GM18517 (cell line): ENCODE results near the gene ADPRM.
"Not testable (repeated sequence)": the region's sequence is repeated elsewhere in the genome, so short reads cannot be mapped to it uniquely, and the experiment has no call there.

ENCODE experiments used
- ATAC-seq: cut with Tn5 transposase; IDR thresholded peaks from one replicate; pipeline ENCODE4 v1.9.1; 2021; ENCODE audit warnings: mild to moderate bottlenecking, moderate library complexity; ENCODE audit not compliant: unreplicated experiment

Gene ADPRM

DNA sequence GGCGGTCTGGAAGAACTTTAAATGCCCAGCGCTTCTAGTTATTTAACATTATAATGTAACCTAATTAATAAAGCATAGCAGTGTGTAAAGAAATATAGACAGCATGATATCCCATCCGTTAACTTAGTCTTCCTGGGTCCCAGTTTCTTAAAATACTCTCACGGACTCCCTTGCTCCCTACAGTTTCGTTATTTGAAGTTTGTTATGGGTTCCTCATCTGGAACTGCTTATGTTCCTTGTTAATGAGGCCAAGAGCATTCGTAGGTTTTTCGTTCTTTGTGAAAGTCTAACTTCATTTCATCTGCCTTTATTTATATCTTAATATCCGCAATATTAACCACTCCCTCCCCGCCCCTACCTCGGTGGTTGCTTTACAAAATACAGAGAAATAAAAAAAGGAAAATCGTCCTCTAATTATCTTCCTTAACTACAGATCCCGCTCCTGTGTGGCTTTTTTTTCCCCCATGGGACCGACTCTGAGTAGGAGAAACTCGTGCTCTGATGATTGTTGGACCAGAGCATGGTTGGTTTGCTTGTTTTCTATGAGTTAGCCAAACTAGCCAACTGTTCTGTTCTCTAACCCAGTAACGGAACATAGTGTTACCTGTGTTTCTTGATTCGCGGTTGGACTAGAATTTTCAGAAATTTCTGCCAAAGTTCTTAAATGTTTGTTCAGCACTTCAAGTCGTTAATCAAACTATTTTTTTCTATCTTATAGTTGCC lies 863 bp downstream of the ADPRM start:
- ATAC-seq = no peak

DNA sequence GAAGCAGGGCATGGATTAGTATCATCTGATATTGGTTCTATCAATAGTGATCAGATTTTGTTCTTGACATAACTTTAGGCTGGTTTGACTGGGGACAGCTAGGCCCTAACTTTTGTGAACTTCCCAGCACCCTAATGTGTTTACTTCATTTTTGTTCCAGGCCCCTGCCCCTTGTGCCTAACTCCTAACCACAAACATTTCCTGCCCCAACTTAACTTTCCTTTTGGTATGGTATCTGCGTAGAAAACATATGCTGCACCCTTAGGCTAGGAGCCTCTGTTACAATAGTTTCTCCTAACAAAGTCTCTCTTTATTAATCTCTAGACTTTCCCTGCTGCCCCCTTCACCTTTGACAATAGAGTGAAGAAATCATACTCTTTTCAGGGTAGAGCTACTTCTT lies 2.5 kb downstream of the ADPRM start:
- no peak for ATAC-seq

DNA sequence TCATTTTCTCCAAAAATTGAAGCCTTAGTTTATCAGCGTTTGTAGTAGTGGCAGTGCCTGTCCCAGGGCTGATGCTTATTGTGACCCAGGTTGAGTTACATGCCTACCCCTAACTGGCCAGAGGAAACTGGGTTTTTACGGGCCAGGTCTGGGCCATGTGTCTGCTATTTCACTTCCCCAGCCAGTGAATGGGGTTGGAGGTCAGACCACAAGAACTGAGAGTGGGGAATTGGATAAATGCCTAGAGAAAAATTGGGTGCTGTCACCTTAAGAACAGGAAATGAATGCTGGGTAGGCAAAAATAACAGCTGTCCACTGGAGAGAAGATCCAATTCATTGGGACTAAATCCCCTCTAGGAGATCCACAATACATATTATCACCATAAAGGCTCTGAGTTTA lies 5.2 kb downstream of the ADPRM start:
- ATAC-seq = no peak

DNA sequence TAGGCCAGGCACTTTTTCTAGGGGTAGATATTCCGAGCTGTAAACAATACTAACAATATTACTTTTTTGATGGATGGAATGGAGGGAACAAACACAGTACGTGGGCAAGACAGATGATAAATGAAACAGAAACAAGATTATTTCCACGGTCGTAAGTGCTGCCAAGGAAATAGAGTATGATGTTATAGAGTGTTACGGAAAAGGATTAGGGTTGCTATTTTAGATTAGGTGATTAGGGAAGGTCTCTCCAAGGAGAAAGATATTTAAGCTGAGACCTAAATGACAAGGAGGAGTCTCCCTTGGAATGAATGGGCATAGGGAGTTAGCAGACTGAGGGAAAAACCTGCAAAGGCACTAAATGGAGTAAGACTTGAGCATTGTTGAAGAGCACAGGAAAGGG lies 8.3 kb downstream of the ADPRM start:
- ATAC-seq = no peak

DNA sequence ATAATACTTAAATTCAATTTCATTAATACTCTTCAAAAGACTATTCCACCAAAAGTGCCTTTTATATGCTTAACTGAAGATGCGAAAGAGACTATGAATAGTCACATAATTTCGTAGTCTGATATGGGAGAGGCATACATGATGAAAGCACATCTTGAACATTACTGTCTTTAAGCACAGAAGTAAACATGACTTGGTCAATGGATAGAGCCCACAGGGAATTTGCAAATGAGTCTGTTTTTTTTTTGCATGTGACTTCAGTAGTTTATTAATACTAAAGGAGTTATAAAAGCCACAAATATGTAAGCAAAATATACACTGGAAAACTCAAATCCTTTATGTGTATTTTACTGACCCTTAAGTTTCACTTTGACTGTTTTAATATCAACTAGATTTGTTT lies 15.9 kb downstream of the ADPRM start:
- no peak for ATAC-seq

DNA sequence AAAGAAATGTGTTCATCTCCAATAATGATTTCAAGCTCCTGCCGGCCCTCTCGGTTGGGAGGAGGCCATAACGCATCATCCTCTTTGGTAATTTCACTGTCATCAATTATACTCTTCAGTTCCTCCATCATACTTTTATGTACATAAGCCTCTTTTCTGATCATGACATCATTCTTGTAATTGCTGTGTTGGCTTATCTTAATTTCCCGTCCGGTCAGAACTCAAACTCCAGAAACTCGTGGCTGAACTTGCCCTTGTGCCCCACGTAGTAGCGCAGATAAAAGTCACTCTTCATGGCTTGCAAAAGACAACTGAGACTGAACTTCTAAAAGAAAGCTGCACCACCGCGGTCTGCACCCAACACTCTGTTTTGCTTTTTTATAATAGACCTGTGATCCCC lies 18.8 kb downstream of the ADPRM start:
- ATAC-seq = no peak

DNA sequence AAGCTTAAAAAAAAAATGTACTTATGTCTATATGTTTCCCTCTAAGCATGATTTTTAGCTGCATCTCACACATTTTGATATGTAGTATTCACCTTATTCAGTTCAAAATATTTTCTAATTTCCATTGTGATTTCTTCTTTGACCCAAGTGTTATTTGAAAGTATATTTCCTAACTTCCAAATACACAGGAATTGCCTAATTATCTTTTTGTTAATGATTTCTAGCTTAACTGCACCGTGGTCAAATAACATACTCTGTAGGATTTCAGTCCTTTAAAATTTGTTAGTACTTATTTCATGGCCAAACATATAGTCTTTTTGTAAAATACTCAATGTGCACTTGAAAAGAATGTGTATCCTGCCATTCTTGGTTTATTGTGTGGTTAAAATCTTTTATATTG lies 21.2 kb downstream of the ADPRM start:
- ATAC-seq = no peak

DNA sequence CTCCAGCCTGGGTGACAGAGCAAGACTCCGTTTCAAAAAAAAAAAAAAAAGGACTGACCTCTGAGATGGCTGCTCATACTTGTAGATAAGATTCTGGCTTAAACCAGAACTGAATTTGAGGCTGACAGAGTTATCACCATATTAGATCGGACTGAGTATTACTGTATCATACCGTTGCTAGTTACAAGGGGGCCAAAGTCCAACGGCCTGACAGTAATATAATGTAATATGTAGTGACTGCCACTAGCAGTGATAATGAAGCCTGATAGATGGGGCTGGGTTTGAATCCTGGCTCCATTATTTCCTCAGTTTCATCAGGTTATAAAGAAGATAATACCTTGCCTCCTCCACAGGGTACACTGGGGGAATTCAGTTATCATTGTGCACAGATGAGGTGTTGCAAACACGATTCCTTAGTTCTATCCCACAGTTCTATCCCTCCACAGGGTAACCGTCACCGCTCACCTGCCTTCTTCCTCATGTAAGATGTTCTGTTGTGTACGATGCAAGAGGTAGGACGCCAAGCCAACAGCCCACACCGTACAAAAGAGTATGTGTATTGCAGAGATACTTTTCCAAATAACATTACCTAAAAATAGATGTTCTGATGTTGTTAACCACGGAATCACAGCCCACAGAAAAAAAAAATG lies 27.3 kb downstream of the ADPRM start:
- no peak for ATAC-seq

DNA sequence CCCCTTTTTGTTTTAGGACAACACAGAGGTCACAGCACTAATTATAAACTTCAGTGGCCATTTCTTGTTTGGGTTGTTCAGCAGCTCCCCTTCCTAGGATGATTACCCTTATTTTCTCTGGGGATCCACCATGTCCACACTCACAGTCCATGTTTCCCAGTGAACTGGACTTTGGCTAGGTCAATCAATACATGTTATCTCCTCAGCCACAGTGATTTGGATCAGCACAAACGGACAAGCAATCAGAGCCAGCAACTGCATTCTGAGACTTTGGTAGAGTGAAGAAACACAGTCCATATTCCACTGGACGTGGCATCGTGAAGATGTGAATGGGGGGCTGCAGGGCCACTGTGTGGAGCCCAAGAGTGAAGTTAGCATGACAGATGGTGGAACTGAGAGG lies 27.9 kb downstream of the ADPRM start:
- ATAC-seq = no peak

DNA sequence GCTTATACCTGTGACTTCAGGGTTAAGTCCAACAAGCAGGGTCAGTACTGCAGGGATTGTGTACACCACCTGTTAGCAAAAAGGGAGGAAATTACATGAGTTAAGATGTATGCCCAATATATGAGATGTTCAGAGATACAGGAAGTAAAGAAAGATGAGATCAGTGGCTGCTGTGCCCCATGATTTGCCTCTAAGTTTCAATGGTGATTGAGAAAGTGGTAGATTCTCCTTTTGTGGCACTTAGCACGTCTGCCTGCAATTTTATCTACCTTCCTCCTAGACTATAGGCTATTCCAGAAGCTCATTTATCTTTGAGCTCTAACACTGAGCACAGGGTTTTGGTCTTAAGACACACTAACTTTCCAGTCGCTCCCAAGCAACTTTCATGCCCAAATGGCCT lies 28.8 kb downstream of the ADPRM start:
- no peak for ATAC-seq

DNA sequence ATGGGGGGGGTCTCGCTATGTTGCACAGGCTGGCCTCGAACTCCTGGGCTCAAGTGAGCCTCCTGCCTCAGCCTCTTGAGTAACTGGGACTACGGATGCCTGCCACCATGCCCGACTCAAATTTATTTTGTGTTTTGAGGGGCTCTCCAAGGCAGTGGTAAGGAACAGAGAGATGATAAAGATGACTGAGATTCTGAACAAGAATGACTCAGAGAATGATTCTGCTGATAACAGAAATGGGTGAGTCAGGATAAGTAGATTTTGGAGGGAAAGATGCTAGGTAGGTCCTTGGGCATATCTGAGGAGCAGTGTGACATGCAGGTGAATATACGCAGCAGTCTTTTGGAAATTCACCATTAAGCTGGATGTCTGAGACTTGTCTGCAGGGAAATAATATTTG lies 29.8 kb downstream of the ADPRM start:
- ATAC-seq = no peak

DNA sequence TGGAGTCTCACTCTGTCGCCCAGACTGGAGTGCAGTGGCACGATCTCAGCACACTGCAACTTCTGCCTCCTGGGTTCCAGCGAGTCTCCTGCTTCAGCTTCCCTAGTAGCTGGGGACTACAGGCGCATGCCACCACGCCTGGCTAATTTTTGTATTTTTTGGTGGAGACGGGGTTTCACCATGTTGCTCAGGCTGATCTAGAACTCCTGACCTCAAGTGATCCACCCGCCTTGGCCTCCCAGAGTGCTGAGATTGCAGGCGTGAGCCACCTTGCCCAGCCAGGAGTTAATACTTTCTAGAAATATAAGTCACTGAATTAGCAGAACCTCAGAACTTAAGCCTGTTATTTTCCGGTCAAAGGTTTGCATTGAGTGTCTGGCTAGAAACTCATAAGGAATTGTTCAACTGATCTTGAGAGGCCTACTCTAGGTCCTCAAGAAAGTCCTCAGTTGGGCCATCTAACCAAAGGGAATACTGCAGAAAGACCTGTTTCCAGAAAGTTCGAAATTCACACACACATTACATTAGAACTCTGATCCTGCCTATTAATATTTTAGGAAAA lies 31.0 kb downstream of the ADPRM start:
- no peak for ATAC-seq

DNA sequence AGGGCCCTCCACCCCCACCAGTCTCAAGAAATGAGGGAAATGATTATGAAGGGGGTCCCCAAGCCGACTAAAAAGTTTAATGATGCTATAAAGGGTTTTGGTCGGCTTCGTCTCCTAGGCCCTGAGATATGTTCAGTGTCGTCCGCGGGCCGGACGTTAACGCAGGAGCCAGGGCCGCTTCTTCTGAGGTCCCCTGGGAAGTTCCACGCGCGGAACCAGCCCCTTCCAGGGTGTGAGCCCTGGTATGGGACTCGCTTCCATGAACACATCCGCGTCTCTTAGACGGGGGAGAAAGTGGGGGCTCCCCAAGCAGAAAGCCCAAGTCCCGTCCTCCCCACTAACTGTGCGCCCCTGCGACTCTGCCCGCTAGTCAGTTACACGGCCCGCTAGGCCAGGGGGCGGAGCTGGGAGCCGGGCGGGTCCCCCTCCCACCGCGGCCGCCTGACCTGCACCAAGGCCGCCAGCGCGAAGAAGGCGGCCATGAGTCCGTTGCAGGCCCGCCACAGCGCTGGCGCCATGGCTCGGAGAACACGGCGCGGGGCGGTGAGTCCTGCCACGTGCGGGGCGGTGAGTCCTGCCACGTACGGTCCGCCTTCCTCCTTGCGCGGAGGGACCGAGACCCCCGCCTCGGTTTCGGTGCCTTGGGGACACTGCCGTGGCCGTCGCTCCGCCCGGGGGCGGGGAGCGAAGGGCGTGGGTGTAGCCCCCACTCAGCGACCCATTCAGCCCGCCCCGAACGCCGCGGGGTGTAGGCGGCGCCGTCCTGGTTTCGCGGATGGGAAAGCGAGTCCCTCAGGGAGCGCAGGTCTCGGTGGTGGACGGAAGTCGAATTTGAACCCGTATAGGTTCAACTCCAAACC lies 32.2 kb downstream of the ADPRM start, which contains the start of gene TMEM220:
TSS of gene TMEM220 (minus strand) at position 690 of the 860 bp plus-strand sequence. CDS start at position 518, 172 bp downstream.
- no peak for ATAC-seq

DNA sequence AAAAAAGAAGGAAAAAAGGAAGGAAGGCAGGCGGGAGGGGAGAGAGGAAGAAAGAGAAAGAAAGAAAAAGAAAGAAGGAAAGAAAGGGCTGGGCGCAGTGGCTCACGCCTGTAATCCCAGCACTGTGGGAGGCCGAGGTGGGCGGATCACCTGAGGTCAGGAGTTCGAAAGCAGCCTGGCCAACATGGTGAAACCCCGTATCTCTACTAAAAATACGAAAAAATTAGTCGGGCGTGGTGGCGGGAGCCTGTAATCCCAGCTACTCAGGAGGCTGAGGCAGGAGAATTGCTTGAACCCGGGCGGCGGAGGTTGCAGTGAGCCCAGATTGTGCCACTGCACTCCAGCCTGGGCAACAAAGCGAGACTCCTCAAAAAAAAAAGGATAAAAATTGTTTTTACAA lies 32.9 kb downstream of the ADPRM start:
- ATAC-seq = not testable (repeated sequence)

DNA sequence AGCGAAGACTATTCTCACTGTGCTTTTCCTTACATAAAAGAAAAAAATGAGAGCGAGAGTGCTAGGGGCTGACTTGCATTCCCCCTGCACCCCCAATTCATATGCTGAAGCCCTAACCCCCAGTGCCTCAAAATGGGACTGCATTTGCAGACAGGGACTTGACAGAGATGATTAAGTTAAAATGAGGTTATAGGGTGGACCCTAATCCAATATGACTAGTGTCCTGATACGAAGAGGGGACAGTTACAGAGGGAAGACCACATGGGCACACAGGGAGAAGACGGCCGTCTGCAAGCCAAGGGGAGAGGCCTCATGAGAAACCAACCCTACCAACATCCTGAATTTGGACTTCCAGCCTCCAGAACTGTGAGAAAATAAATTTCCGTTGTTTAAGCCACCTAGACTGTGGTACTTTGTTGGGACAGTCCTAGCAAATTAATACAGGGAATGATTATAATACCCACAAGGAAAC lies 34.0 kb downstream of the ADPRM start:
- no peak for ATAC-seq

DNA sequence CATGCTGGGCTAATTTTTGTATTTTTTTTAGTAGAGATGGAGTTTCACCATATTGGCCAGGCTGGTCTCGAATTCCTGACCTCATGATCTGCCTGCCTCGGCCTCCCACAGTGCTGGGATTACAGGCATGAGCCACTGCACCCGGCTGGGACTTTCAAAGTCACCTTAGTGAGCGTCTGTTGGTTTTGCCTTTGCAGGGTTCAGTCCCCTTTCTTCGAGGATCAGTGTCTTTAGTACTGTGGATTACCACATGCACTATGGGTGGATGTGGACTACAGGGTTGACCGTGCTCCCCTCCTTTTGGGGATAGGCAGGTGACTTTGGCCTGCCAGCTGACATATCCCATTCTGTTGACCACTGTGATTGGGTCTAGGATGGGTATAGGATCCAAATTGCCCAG lies 34.7 kb downstream of the ADPRM start:
- ATAC-seq = not testable (repeated sequence)

DNA sequence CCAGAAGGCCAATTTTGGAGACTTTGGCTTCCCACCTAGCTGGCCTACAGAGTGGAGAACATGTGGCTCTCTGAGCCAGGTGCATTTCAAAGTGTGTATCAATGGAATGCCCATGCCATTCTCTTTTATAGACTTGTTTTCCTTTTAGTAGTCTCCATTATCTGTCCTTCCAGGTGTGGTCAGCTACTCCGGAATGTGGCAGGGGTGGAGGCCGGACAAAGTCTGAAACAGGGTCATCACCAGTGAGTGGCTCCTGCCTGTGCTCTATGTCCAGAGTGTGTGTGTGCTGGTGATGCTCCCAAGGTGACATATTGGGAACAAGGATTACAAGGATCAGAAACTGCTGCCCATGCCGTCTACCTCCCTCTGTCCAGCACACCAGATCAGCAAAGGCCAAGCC lies 36.3 kb downstream of the ADPRM start:
- no peak for ATAC-seq

DNA sequence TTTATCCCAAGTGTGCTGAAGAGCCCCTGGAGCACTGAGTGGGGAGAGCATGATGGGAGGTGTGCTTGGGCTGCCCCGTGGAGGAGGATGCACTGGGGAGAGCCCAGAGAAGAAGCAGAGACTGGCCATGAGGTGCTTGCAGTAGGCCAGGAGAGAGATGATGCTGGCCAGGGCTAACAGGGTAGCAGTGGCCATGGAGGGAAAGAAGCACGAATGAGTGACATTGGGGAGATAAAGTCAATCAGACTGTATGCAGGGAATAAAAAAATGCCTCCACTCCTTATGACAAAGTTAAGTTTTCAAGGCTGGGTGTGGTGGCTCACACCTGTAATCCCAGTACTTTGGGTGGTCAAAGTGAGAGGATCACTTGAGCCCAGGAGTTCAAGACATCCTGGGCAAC lies 37.9 kb downstream of the ADPRM start:
- ATAC-seq = no peak

DNA sequence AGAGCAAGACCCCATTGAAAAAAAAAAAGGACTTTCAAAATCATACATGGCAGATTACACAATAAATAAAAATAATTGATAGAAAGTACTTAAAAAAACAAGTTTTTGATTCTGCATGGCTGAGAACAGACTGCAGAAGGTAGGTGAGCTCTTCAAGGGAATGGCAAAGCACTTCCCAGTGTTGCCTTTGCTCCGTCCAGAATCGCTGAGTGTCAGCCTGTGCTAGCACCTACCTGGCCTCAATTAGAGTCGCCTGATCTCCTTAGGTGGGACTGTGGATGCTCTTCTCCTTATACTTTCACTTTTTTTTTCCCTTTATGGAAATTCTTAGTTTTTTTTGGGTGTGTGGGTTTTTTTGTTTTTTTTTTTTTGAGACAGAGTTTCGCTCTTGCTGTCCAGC lies 38.4 kb downstream of the ADPRM start:
- ATAC-seq = no peak

DNA sequence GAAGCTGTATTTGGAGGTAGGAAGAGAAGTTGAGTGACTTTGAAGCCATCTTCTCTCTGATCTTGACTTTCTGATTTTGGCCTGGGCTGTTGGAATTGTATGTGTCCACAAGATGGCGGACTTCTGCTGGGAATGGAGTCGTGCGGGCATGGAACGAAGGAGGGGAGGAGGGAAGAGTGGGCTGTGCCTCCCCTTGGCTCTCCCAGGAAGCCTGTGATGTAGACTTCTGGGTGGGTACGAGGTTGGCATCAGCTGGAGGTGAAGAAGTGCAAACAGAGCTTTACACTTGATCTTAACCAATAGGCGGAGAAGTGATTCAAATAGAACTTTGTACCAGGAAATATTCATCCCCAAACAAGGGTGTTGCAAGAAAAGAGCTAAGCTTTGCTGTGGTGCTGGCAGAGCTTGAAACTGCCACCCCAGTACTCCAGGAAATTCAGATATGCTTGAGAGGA lies 39.8 kb downstream of the ADPRM start:
- no peak for ATAC-seq

DNA sequence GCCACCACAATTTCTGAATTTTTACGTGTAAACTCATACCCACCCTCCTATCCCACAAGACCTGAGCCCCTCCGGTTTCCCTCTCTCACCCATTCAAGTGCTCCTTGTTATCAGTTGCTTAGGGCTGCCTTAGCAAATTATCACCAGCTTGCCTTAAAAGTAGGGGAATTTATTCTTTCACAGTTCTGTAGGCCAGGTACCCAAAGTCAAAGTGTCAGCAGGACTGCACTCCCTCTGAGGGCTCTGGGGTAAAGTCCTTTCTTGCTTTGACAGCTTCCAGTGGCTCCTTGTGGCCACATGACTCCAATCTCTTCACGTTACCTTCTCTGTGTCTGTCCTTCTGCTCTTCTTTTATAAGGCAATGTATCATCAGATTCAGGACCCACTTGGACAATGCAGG lies 40.3 kb downstream of the ADPRM start:
- no peak for ATAC-seq
